Testis (tissue), 3 donors: ENCODE results near the gene ABCC4. TPM values are rescaled to one million over a fixed set of nuclear protein-coding genes. Genes with fewer than 3 reads are reported as not detected.

ENCODE experiments used
- DNase-seq: peaks from one replicate; pipeline ENCODE4 v3.0.0-alpha.2; 2019
- H3K27ac ChIP-seq, 2 donors: fragments of 200-600 bp; sonication (generic); one replicate each; pipeline ENCODE4 v1.5.1; 2019
- H3K27me3 ChIP-seq: fragments of 200-600 bp; sonication (generic); one replicate; pipeline ENCODE4 v1.5.1; 2019
- H3K36me3 ChIP-seq: fragments of 200-600 bp; sonication (generic); one replicate; pipeline ENCODE4 v1.5.1; 2017; ENCODE audit warnings: low read depth; ENCODE audit errors: missing control alignments
- H3K4me1 ChIP-seq: fragments of 200-600 bp; sonication (generic); one replicate; pipeline ENCODE4 v1.5.1; 2019
- H3K4me3 ChIP-seq, 2 donors: fragments of 200-600 bp; sonication (generic); one replicate each; pipeline ENCODE4 v1.5.1; 2017 to 2019
- H3K9me3 ChIP-seq: fragments of 200-600 bp; sonication (generic); one replicate; pipeline ENCODE4 v1.5.1; 2017
- POLR2A ChIP-seq: fragments of 450-650 bp; IDR thresholded peaks from one replicate; pipeline ENCODE4 v1.6.1; 2017; ENCODE audit warnings: antibody characterized with exemption, mild to moderate bottlenecking, moderate library complexity
- WGBS, 2 donors: methylation state at CpG; one replicate each; pipeline ENCODE4 v1.1.5; 2018; 5-methylcytosine and 5-hydroxymethylcytosine counted together
- intact Hi-C: fragments of 100-400 bp; cut with DNase I; formaldehyde crosslinking; loops from one replicate; pipeline ENCODE4 v1.15.1; 2023; ENCODE audit warnings: low total_unique reads
- polyA plus RNA-seq: library from polyadenylated mRNA; stranded (reverse); fragments of 350-450 nt; fragmentation: Illumina TruSeq; extraction: RNeasy Lipid Tissue Mini Kit (QIAGEN cat#74804); gene quantifications from one replicate; pipeline ENCODE4 v1.2.3, GENCODE V29; 2014; ENCODE audit warnings: low read depth, low replicate concordance; ENCODE audit not compliant: insufficient read depth
- total RNA-seq, 2 donors: library from RNA; depleted of rRNA; stranded (reverse); fragments of >200 nt; gene quantifications; one replicate each; pipeline ENCODE4 v1.2.3, GENCODE V29; 2016
- TF ChIP-seq, protein P1 (sequence below), 3 experiments: fragments of 450-650 bp in 2 of 3; fragments of 200-600 bp in 1 of 3; sonication (generic) in 1 of 3; IDR thresholded peaks; one replicate each; pipeline ENCODE4 v1.5.1; 2016 to 2019; ENCODE audit warnings: antibody characterized with exemption in 3 of 3, mild to moderate bottlenecking in 2 of 3, moderate library complexity in 1 of 3

ABCC4 gene
- total and polyA plus RNA-seq, 3 donors from 2014 or later: 11.0 to 23.5 (median 14.9) TPM

GRCh38 chr13:95338905-95339304 lies 37.7 kb upstream of the ABCC4 start:
- H3K36me3 ChIP-seq: no peaks in the 10 kb centered on the region
- H3K9me3 ChIP-seq: no peaks in the 10 kb centered on the region
- H3K4me1 ChIP-seq: peaks cover 4% of the 10 kb centered on the region
- no peak overlapping the region for H3K4me3 ChIP-seq
- no peaks in the 10 kb centered on the region for H3K27me3 ChIP-seq
- TF ChIP-seq, protein P1, sequence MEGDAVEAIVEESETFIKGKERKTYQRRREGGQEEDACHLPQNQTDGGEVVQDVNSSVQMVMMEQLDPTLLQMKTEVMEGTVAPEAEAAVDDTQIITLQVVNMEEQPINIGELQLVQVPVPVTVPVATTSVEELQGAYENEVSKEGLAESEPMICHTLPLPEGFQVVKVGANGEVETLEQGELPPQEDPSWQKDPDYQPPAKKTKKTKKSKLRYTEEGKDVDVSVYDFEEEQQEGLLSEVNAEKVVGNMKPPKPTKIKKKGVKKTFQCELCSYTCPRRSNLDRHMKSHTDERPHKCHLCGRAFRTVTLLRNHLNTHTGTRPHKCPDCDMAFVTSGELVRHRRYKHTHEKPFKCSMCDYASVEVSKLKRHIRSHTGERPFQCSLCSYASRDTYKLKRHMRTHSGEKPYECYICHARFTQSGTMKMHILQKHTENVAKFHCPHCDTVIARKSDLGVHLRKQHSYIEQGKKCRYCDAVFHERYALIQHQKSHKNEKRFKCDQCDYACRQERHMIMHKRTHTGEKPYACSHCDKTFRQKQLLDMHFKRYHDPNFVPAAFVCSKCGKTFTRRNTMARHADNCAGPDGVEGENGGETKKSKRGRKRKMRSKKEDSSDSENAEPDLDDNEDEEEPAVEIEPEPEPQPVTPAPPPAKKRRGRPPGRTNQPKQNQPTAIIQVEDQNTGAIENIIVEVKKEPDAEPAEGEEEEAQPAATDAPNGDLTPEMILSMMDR (IDR thresholded peaks at IDR 0.05): no peak
- TF ChIP-seq POLR2A: no peak
- no peak overlapping the region for H3K27ac ChIP-seq
- 91 to 96% methylated on average over 3 of the region's 3 CpGs for WGBS, 2 donors
- no peak for DNase-seq
- intact Hi-C loops: no loop called here

DNA sequence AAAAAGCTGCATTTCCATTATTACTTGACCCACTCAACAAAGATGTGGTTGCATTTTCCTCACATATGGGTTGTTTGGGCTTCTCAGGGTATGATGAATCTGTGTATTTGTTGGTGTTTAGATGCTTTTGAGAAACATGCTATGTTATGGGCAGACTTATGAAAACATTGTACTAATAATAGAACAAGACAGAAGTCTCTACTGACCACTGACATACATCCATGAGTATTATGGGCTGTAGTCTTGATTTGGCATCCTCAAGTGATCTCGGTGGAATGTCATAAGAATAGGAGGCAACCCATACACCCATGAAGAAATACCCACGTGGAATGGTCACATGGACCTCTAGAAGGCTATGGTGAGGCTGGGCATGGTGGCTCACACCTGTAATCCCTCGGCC lies 36.3 kb upstream of the ABCC4 start:
- H3K36me3 ChIP-seq: no peaks in the 10 kb centered on the region
- TF ChIP-seq, protein P1 (IDR thresholded peaks at IDR 0.05): no peak
- TF ChIP-seq POLR2A: no peak
- no peaks in the 10 kb centered on the region for H3K9me3 ChIP-seq
- 84 to 92% methylated on average over 3 of the region's 3 CpGs for WGBS, 2 donors
- no peak overlapping the region for H3K4me3 ChIP-seq
- no peak for DNase-seq
- H3K4me1 ChIP-seq: peaks cover 4% of the 10 kb centered on the region
- intact Hi-C loops: no loop called here
- H3K27me3 ChIP-seq: no peaks in the 10 kb centered on the region
- H3K27ac ChIP-seq: peak overlapping the region in 1 of 2 donors; percentile 59

DNA sequence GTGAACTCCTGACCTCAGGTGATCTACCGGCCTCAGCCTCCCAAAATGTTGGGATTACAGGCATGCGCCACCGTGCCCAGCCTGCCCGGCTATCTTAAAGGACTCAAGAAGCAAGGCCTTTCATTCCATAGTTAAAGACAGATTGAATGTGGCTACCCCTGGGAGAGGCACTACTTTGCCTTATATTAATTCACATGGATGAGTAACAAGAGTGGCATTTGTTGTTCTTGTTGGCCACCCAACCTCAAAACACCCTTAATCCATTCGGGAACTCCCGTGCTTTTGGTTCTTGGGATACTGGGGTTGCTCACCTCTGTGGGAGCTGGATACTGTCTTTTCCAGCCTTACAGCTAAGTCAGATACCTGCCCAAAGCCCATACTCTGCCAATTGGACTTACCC lies 34.4 kb upstream of the ABCC4 start:
- TF ChIP-seq, protein P1 (IDR thresholded peaks at IDR 0.05): no peak
- TF ChIP-seq POLR2A: no peak
- H3K36me3 ChIP-seq: no peaks in the 10 kb centered on the region

GRCh38 chr13:95328386-95328785 lies 27.1 kb upstream of the ABCC4 start:
- intact Hi-C loops: no loop called here
- 79 to 87% methylated on average over 5 of the region's 5 CpGs for WGBS, 2 donors
- Histone ChIP-seq H3K27ac (no peak overlapping the region), H3K4me3 (no peak overlapping the region), H3K4me1 (no peaks in the 10 kb centered on the region), H3K27me3 (no peaks in the 10 kb centered on the region), H3K36me3 (no peaks in the 10 kb centered on the region), H3K9me3 (no peaks in the 10 kb centered on the region)
- DNase-seq: no peak
- no peak for TF ChIP-seq POLR2A
- TF ChIP-seq, protein P1 (IDR thresholded peaks at IDR 0.05): no peak

More for the DNA sequence above, 34.4 kb upstream of the ABCC4 start:
- peaks cover 4% of the 10 kb centered on the region for H3K4me1 ChIP-seq
- H3K27me3 ChIP-seq: no peaks in the 10 kb centered on the region
- DNase-seq: no peak
- H3K4me3 ChIP-seq: no peak overlapping the region
- no peak overlapping the region for H3K27ac ChIP-seq
- H3K9me3 ChIP-seq: no peaks in the 10 kb centered on the region
- 82 to 93% methylated on average over 5 to 6 of the region's 6 CpGs for WGBS, 2 donors
- intact Hi-C loops: no loop called here

- 85 to 86% methylated on average over 10 of the region's 10 CpGs for WGBS, 2 donors
- Histone ChIP-seq H3K4me3 (no peak overlapping the region), H3K27ac (no peak overlapping the region)
Measured at GRCh38 chr13:95327190-95327589, 25.9 kb upstream of the ABCC4 start.

More at GRCh38 chr13:95327190-95327589, 25.9 kb upstream of the ABCC4 start:
- H3K4me1 ChIP-seq: no peaks in the 10 kb centered on the region
- no peaks in the 10 kb centered on the region for H3K27me3 ChIP-seq
- intact Hi-C loops: no loop called here
- H3K9me3 ChIP-seq: no peaks in the 10 kb centered on the region
- H3K36me3 ChIP-seq: no peaks in the 10 kb centered on the region
- TF ChIP-seq POLR2A: no peak
- TF ChIP-seq, protein P1 (IDR thresholded peaks at IDR 0.05): no peak
- no peak for DNase-seq
